K562 (cell line): ENCODE results near the gene SPON1. TPM values are rescaled to one million over a fixed set of nuclear protein-coding genes. Genes with fewer than 3 reads are reported as not detected.

ENCODE experiments used
- ATAC-seq: fragments of 200-7000 bp; cut with Tn5 transposase; 3 replicates; pipeline ENCODE4 v1.9.1; 2020; ENCODE audit warnings: moderate library complexity
- BruUV-seq: library from RNA; stranded (reverse); fragments of 400-500 nt; replicated peaks from 2 replicates; lab custom pipeline; 2021; lab: Mats Ljungman, UMichigan
- CTCF ChIA-PET: fragments of 300-600 bp; formaldehyde crosslinking; extraction: SDS; loops from one replicate; lab custom pipeline; 2021; ENCODE audit warnings: low intra/inter-chr PET ratio; lab: Yijun Ruan, JAX
- POLR2A ChIA-PET: fragments of 300-600, 350-650 bp; sonication (Branson Sonifier 250); formaldehyde crosslinking; extraction: SDS; loops from one replicate; lab custom pipeline; 2021; ENCODE audit warnings: antibody characterized with exemption, inconsistent platforms; lab: Yijun Ruan, JAX
- DNase-seq, 4 experiments: peaks; one replicate each; pipeline versions ENCODE4 v3.0.0 to v3.0.0-alpha.2; 2011 to 2018; ENCODE audit warnings: low spot score in 3 of 4, mixed read lengths in 3 of 4; ENCODE audit errors: extremely low read depth in 1 of 4
- FAIRE-seq: peaks from 2 replicates; lab custom pipeline; 2011; peaks lifted over from hg19 to GRCh38; lab: Jason Lieb, UNC
- H2AFZ ChIP-seq: 2 replicates; pipeline ENCODE4 v1.6.0; 2011; ENCODE audit warnings: low read depth, low read length, control low read depth, inconsistent platforms
- H3K27ac ChIP-seq: fragments of 200-600 bp; 3 replicates; pipeline ENCODE4 v1.8.0; 2011; ENCODE audit warnings: low read depth, mild to moderate bottlenecking, control low read depth, inconsistent platforms, low read length, moderate library complexity, mixed read lengths; ENCODE audit errors: extremely low read depth
- H3K27me3 ChIP-seq, 2 experiments: fragments of 300-600 bp in 1 of 2; 2 replicates in 1 of 2; 3 replicates in 1 of 2; pipeline versions ENCODE4 v1.6.0 to v1.8.0; 2011; ENCODE audit warnings: inconsistent platforms in 2 of 2, low read length in 2 of 2, mild to moderate bottlenecking in 1 of 2, mixed read lengths in 1 of 2, moderate library complexity in 1 of 2; ENCODE audit not compliant: control insufficient read depth in 2 of 2, insufficient read depth in 2 of 2
- H3K36me3 ChIP-seq: fragments of 300-600 bp; 3 replicates; pipeline ENCODE4 v1.8.0; 2011; ENCODE audit warnings: mild to moderate bottlenecking, low read length, inconsistent platforms; ENCODE audit not compliant: control insufficient read depth, insufficient read depth
- H3K4me1 ChIP-seq, 2 experiments: fragments of 200-600 bp in 1 of 2; replicated peaks in 1 of 2; 2 replicates in 1 of 2; 3 replicates in 1 of 2; pipeline versions ENCODE4 v1.5.1 to v1.8.0; 2011; ENCODE audit warnings: inconsistent platforms in 2 of 2, low read length in 2 of 2, mild to moderate bottlenecking in 1 of 2, mixed read lengths in 1 of 2, moderate library complexity in 1 of 2; ENCODE audit not compliant: control insufficient read depth in 2 of 2, insufficient read depth in 2 of 2
- H3K4me2 ChIP-seq: 2 replicates; pipeline ENCODE4 v1.6.1; 2011; ENCODE audit warnings: low read length, control low read depth, inconsistent platforms, mixed read lengths; ENCODE audit not compliant: insufficient read depth
- H3K4me3 ChIP-seq: fragments of 200-600 bp; sonication (generic), shearing (Covaris generic); 2 replicates; pipeline ENCODE4 v1.5.1; 2016; ENCODE audit warnings: control low read depth, inconsistent platforms
- H3K79me2 ChIP-seq: fragments of 200-600 bp; 3 replicates; pipeline ENCODE4 v1.8.0; 2011; ENCODE audit warnings: low read length, inconsistent platforms; ENCODE audit not compliant: control insufficient read depth, insufficient read depth
- H3K9ac ChIP-seq, 2 experiments: 2 replicates each; pipeline versions ENCODE4 v1.6.0 to v1.6.1; 2011; ENCODE audit warnings: low read depth in 2 of 2, low read length in 2 of 2, control low read depth in 1 of 2, inconsistent platforms in 1 of 2, mild to moderate bottlenecking in 1 of 2, mixed read lengths in 1 of 2; ENCODE audit not compliant: insufficient read depth in 1 of 2
- H3K9me1 ChIP-seq: one replicate; pipeline ENCODE4 v1.6.0; 2011; ENCODE audit warnings: inconsistent platforms, mild to moderate bottlenecking, low read length, moderate library complexity; ENCODE audit not compliant: control insufficient read depth, insufficient read depth
- H3K9me3 ChIP-seq: replicated peaks from 2 replicates; pipeline ENCODE4 v1.5.1; 2011; ENCODE audit warnings: low read depth, low read length, inconsistent platforms; ENCODE audit not compliant: control insufficient read depth, insufficient read depth
- H4K20me1 ChIP-seq: replicated peaks from 2 replicates; pipeline ENCODE4 v1.6.1; 2011; ENCODE audit warnings: low read length, inconsistent platforms, mixed read lengths; ENCODE audit not compliant: control insufficient read depth, insufficient read depth
- CBX2 ChIP-seq: fragments of 200-600 bp; sonication (generic); IDR thresholded peaks from one replicate; pipeline ENCODE4 v1.6.1; 2012; ENCODE audit warnings: mild to moderate bottlenecking, low read length, inconsistent platforms; ENCODE audit not compliant: insufficient read depth, poor library complexity, severe bottlenecking
- DNMT1 ChIP-seq: fragments of 450-650 bp; IDR thresholded peaks from 2 replicates; pipeline ENCODE4 v1.6.1; 2016; ENCODE audit warnings: antibody characterized with exemption, mild to moderate bottlenecking
- GATAD2B ChIP-seq: fragments of 450-650 bp; IDR thresholded peaks from 2 replicates; pipeline ENCODE4 v1.6.1; 2017; ENCODE audit warnings: mild to moderate bottlenecking, borderline replicate concordance
- KAT2B ChIP-seq: IDR thresholded peaks from one replicate; pipeline ENCODE4 v1.6.1; 2012; ENCODE audit warnings: low read depth, mild to moderate bottlenecking, control low read depth, inconsistent platforms, low read length, moderate library complexity
- KHSRP ChIP-seq: fragments of 450-650 bp; IDR thresholded peaks from 2 replicates; pipeline ENCODE4 v1.6.1; 2017
- KLF6 ChIP-seq: fragments of 250-450 bp; sonication (Bioruptor Pico); IDR thresholded peaks from 2 replicates; pipeline ENCODE4 v1.4.0; 2020; ENCODE audit warnings: mild to moderate bottlenecking, moderate library complexity, borderline replicate concordance
- NR2C1 ChIP-seq, 2 experiments: fragments of 450-650 bp; IDR thresholded peaks; 2 replicates each; pipeline ENCODE4 v1.6.1; 2017; ENCODE audit warnings: mild to moderate bottlenecking in 2 of 2, antibody characterized with exemption in 1 of 2, inconsistent platforms in 1 of 2, missing compliant biosample characterization in 1 of 2, missing genetic modification characterization in 1 of 2
- POLR3G ChIP-seq: IDR thresholded peaks from 2 replicates; pipeline ENCODE4 v1.6.1; 2011; ENCODE audit not compliant: insufficient read length, insufficient replicate concordance; ENCODE audit errors: extremely low read depth
- PTTG1 ChIP-seq: fragments of 450-650 bp; IDR thresholded peaks from 2 replicates; pipeline ENCODE4 v1.6.1; 2016; ENCODE audit warnings: low read depth, mild to moderate bottlenecking, missing genetic modification characterization, missing compliant biosample characterization
- RBM14 ChIP-seq: fragments of 200-400 bp; formaldehyde crosslinking; IDR thresholded peaks from 2 replicates; pipeline ENCODE4 v1.6.1; 2018; ENCODE audit warnings: low read depth, mild to moderate bottlenecking, low read length, moderate library complexity, borderline replicate concordance; ENCODE audit not compliant: insufficient read depth
- RFX5 ChIP-seq: IDR thresholded peaks from 2 replicates; pipeline ENCODE4 v1.6.1; 2011; ENCODE audit warnings: low read depth, mild to moderate bottlenecking, improper control_type of control experiment, low read length
- TCFL5 ChIP-seq: fragments of 250-450 bp; sonication (Bioruptor Pico); conservative IDR thresholded peaks from 2 replicates; pipeline ENCODE4 v1.6.1; 2021; ENCODE audit warnings: mild to moderate bottlenecking, moderate library complexity, matching md5 sums
- ZKSCAN8 ChIP-seq: fragments of 200-800 bp; sonication (Bioruptor generic); IDR thresholded peaks from 2 replicates; pipeline ENCODE4 v1.6.1; 2016; ENCODE audit warnings: missing genetic modification characterization, missing compliant biosample characterization
- ZNF23 ChIP-seq: fragments of 250-450 bp; sonication (Bioruptor Pico); IDR thresholded peaks from 2 replicates; pipeline ENCODE4 v1.4.0; 2020; ENCODE audit warnings: mild to moderate bottlenecking
- ZNF518B ChIP-seq: fragments of 250-450 bp; sonication (Bioruptor Pico); IDR thresholded peaks from 2 replicates; pipeline ENCODE4 v1.5.0; 2021; ENCODE audit warnings: mild to moderate bottlenecking, moderate library complexity
- ZNF583 ChIP-seq: fragments of 250-450 bp; sonication (Bioruptor Pico); IDR thresholded peaks from 2 replicates; pipeline ENCODE4 v1.4.0; 2020
- WGBS: fragments of 100-300 bp; shearing (Covaris generic); methylation state at CpG from one replicate; pipeline ENCODE4 v1.1.6; 2016; ENCODE audit warnings: low coverage, mixed read lengths; ENCODE audit not compliant: insufficient coverage; ENCODE audit errors: missing lambda C conversion rate; 5-methylcytosine and 5-hydroxymethylcytosine counted together
- in situ Hi-C: fragments of 300-500 bp; cut with MboI; formaldehyde crosslinking; loops from 4 replicates; pipeline ENCODE4 v1.15.0; 2018; ENCODE audit warnings: inconsistent platforms, mixed read lengths
- intact Hi-C: fragments of 100-400 bp; cut with micrococcal nuclease; formaldehyde crosslinking; loops from 2 replicates; pipeline ENCODE4 v1.14.2; 2022
- polyA plus RNA-seq, 8 experiments: library from polyadenylated mRNA; depleted of rRNA in 4 of 8; stranded (reverse) in 5 of 8; unstranded in 3 of 8; fragments of >200 nt; fragmentation: Nextera tagmentation in 2 of 8; fragmentation: Illumina TruSeq in 1 of 8; extraction: Ambion mirVana in 2 of 8; extraction: Trizol in 1 of 8; gene quantifications; 2 replicates each; pipeline versions ENCODE4 v1.2.1 to v1.2.3, GENCODE V29; 2011 to 2014; ENCODE audit warnings: inconsistent platforms in 1 of 8, missing spikeins in 1 of 8
- total RNA-seq, 7 experiments: library from RNA; depleted of rRNA in 6 of 7; stranded (reverse); fragments of >200 nt in 6 of 7; fragmentation: Illumina TruSeq in 2 of 7; extraction: Trizol in 2 of 7; gene quantifications; 2 replicates each; pipeline versions ENCODE4 v1.2.1 to v1.2.3, GENCODE V29; 2011 to 2021; ENCODE audit warnings: low replicate concordance in 1 of 7
- TF ChIP-seq, protein P1 (sequence below): fragments of 450-650 bp; IDR thresholded peaks from 2 replicates; pipeline ENCODE4 v1.7.0; 2016; ENCODE audit warnings: borderline replicate concordance
- TF ChIP-seq, protein P2 (sequence below): sonication (generic); formaldehyde crosslinking; IDR thresholded peaks from 2 replicates; pipeline ENCODE4 v1.8.1; 2022; ENCODE audit warnings: missing genetic modification reagents

Gene SPON1
- total and polyA plus RNA-seq, 9 of the 15 experiments (the other 6 are each of a cell fraction or from before 2014, with no cell fraction given): 0.04 to 0.06 TPM; not detected in 7

DNA sequence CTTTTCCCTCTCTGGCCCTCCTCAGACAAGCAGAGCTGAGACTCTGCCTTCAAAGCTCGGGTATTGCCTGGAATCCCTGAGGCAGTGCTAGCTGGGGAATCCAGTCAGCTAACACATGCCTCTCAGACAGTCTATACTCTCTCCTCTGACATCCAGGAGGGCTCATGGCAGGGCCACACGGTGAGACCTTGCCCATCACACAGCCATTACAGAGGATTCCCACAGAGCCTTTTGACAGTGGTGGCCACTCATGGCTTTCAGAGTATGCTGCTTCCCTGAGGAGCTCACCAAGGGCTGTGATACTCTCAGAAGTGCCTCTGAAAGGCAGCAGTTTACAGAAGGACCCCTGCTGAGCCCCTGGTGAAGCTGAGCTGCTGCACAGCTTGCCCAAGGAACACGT lies 231.1 kb downstream of the SPON1 start:
- no TSS peak for BruUV-seq
- Histone ChIP-seq H3K9ac (no peak overlapping the region), H2AFZ (no peak overlapping the region), H3K27ac (no peak overlapping the region), H3K4me3 (no peak overlapping the region), H3K9me3 (no peaks in the 10 kb centered on the region), H4K20me1 (no peaks in the 10 kb centered on the region), H3K36me3 (no peaks in the 10 kb centered on the region), H3K4me2 (no peak overlapping the region), H3K27me3 (peaks cover 0 to 15% of the 10 kb centered on the region in 2 experiments; a peak in 4 of 5 replicates), H3K79me2 (no peaks in the 10 kb centered on the region), H3K4me1 (no peaks in the 10 kb centered on the region), H3K9me1 (no peaks in the 10 kb centered on the region)
- DNase-seq: no peak
- intact Hi-C loops (no loop called here), in situ Hi-C loops (no loop called here)
- no peak for ATAC-seq
- FAIRE-seq: no peak
- 0% methylated on average over 3 of the region's 3 CpGs for WGBS
- POLR2A ChIA-PET: interaction anchor here (0.9 to 1.2 kb wide), 2 partner anchors 11 to 12 kb away, joined by 3 read pairs; no protein-coding TSS in a partner anchor
- CTCF ChIA-PET: no interaction called here
- TF ChIP-seq RBM14 (no peak), CBX2 (no peak), ZNF583 (CRISPR knock-in tag) (no peak), ZNF23 (CRISPR knock-in tag) (no peak), ZKSCAN8 (no peak), PTTG1 (tag) (no peak), POLR3G (no peak), NR2C1 (IDR thresholded peaks at IDR 0.05) (no peak), NR2C1 (tag; IDR thresholded peaks at IDR 0.05) (no peak), KLF6 (CRISPR knock-in tag) (no peak), RFX5 (no peak), KAT2B (no peak), ZNF518B (CRISPR knock-in tag) (no peak), KHSRP (no peak), GATAD2B (no peak), DNMT1 (no peak), TCFL5 (CRISPR knock-in tag) (no peak)
- TF ChIP-seq, protein P1, sequence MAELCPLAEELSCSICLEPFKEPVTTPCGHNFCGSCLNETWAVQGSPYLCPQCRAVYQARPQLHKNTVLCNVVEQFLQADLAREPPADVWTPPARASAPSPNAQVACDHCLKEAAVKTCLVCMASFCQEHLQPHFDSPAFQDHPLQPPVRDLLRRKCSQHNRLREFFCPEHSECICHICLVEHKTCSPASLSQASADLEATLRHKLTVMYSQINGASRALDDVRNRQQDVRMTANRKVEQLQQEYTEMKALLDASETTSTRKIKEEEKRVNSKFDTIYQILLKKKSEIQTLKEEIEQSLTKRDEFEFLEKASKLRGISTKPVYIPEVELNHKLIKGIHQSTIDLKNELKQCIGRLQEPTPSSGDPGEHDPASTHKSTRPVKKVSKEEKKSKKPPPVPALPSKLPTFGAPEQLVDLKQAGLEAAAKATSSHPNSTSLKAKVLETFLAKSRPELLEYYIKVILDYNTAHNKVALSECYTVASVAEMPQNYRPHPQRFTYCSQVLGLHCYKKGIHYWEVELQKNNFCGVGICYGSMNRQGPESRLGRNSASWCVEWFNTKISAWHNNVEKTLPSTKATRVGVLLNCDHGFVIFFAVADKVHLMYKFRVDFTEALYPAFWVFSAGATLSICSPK: no peak
- TF ChIP-seq, protein P2, sequence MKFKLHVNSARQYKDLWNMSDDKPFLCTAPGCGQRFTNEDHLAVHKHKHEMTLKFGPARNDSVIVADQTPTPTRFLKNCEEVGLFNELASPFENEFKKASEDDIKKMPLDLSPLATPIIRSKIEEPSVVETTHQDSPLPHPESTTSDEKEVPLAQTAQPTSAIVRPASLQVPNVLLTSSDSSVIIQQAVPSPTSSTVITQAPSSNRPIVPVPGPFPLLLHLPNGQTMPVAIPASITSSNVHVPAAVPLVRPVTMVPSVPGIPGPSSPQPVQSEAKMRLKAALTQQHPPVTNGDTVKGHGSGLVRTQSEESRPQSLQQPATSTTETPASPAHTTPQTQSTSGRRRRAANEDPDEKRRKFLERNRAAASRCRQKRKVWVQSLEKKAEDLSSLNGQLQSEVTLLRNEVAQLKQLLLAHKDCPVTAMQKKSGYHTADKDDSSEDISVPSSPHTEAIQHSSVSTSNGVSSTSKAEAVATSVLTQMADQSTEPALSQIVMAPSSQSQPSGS (CRISPR knock-in tag): no peak
